Measurements from ENCODE around the gene SRD5A3.

SRD5A3 gene

DNA sequence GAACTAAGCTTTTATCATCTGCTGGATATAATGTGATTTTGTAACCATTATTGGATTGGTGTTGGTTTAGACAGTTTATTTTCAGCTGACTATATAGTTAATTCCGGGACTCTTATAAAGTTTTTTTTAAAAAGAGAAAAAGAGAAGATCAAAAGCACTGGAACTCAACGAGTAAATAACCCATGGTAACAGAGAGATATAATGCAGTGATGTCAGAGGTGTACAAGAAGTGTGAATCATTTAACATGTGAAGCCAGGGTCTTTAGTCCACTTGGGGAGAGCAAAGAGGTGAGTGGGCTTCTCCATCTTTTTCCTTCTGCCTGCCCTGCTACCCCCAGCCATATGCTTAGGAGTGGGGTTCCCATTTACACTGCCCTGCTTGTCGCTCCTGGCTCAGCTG lies 52.9 kb downstream of the SRD5A3 start:
- TF ChIP-seq GATA2 (IDR thresholded peaks at IDR 0.05; ENCODE audit: low read depth, low read length) (no peak), GATA3 (IDR thresholded peaks at IDR 0.05; ENCODE audit: low read depth, low read length) (no peak)

DNA sequence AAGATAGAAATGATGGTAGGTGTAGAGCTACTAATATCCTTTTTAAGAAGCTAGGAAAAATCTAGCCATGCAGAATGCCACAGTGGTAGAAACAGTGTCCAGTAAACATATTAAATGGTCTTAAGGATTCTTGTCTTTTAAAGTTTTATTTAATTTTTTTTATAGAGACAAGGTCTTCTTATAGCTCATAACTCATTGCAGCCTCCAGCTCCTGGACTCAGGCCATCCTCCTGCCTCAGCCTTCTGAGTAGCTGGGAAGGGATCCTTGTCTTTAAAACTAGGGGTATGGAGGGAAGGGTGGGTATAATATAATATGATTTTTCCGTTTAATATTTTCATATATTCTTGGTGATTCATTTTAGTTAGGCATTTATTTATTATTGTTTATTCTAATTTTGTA lies 53.5 kb downstream of the SRD5A3 start:
- TF ChIP-seq GATA3 (IDR thresholded peaks at IDR 0.05; ENCODE audit: low read depth, low read length) (no peak), GATA2 (IDR thresholded peaks at IDR 0.05; ENCODE audit: low read depth, low read length) (no peak)

DNA sequence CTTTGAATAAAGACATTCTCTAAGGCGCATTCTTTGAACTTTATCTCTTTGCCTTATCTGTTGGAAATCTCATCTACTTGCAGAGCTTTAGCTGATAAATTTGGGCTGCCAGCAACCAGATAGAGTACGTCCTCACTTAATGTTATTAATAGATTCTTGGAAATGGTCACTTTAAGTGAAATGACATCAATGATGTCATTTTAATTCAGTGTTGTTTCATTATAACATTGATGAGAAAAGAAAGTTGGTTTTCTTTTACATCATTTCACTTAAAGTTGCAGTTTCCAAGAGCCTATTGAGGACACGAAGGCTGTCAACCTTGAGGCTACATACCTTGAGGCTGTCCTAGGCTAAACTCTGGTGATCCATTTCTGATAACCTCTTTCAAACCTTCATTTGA lies 59.0 kb downstream of the SRD5A3 start:
- TF ChIP-seq GATA3 (IDR thresholded peaks at IDR 0.05; ENCODE audit: low read depth, low read length) (no peak), GATA2 (IDR thresholded peaks at IDR 0.05; ENCODE audit: low read depth, low read length) (no peak)

GRCh38 chr4:55406545-55406944 lies 60.5 kb downstream of the SRD5A3 start:
- no peak for TF ChIP-seq GATA2 (IDR thresholded peaks at IDR 0.05; ENCODE audit: low read depth, low read length)
- no peak for TF ChIP-seq GATA3 (IDR thresholded peaks at IDR 0.05; ENCODE audit: low read depth, low read length)

DNA sequence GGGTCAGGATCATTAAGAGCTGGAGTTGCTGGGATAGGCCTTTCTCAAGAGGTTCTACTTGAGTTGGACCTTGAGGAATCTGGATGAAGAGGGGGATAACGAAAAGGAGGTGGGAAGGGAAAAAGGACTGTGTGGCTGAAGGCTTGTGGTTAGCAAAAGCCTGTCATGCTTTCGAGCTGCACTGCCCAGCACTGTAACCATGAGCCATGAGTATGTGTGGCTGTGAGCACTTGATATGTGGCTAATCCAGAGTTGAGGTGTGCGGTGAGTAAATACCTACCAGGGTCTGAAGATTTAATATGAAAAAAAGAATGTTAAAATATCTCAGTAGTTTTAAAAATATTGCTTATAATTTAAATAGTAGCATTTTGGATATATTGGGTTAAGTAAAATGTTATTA lies 61.1 kb downstream of the SRD5A3 start:
- TF ChIP-seq GATA3 (IDR thresholded peaks at IDR 0.05; ENCODE audit: low read depth, low read length), result no peak
- no peak for TF ChIP-seq GATA2 (IDR thresholded peaks at IDR 0.05; ENCODE audit: low read depth, low read length)

- TF ChIP-seq GATA3 (IDR thresholded peaks at IDR 0.05; ENCODE audit: low read depth, low read length) (no peak), GATA2 (IDR thresholded peaks at IDR 0.05; ENCODE audit: low read depth, low read length) (no peak)
Measured at GRCh38 chr4:55407764-55408163, 61.7 kb downstream of the SRD5A3 start.

DNA sequence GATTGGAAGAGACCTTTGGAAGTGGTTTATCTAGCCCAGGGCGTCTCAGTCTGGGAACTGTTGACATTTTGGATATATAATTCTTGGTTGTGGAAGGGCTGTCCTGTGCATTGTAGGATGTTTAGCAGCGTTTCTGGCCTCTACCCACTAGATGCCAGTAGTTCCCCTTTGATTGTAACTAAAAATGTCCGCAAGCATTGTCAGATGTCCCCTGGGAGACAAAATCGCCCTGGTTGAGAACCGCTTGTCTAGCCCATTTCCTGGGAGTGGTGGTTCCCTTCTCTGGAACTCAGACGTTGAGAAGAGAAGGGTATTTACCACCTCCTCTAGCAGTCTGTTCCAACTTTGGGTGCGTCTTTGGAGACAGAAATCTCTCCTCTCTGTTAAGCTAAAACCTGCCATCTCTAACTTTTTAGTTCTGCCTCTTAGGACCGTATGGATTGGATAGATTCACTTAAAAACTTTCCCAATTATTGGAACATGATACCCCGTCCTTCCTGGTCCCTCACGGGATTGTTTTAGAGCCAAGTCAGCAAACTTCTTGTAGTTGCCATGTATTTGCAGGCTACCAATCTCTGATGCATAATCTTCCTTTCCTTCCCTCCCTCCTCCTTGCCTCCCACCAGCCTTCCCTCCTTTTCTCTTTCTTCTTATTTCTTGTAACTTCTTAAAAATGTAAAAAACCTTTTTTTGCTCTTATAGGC lies 63.6 kb downstream of the SRD5A3 start:
- TF ChIP-seq GATA2 (IDR thresholded peaks at IDR 0.05; ENCODE audit: low read depth, low read length), result no peak
- no peak for TF ChIP-seq GATA3 (IDR thresholded peaks at IDR 0.05; ENCODE audit: low read depth, low read length)

DNA sequence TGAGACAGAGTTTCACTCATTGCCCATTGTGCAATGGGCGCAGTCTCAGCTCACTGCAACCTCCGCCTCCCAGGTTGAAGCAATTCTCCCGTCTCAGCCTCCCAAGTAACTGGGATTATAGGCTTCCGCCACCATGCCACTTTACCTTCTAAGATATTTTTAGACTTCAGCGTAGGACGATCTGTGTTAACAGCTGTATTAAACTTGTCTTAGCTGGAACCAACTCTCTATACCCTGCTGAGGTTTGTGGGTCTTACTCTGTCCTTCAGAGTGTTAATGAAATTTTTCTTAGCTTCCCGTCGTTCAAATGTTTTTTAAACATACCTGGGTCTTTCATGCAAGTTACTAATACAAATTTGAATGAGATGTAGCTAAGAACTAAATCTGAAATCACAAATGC lies 64.4 kb downstream of the SRD5A3 start:
- TF ChIP-seq GATA2 (IDR thresholded peaks at IDR 0.05; ENCODE audit: low read depth, low read length), result no peak
- no peak for TF ChIP-seq GATA3 (IDR thresholded peaks at IDR 0.05; ENCODE audit: low read depth, low read length)

- no peak for TF ChIP-seq GATA2 (IDR thresholded peaks at IDR 0.05; ENCODE audit: low read depth, low read length)
- no peak for TF ChIP-seq GATA3 (IDR thresholded peaks at IDR 0.05; ENCODE audit: low read depth, low read length)
Measured at GRCh38 chr4:55411621-55412020, 65.6 kb downstream of the SRD5A3 start.

- TF ChIP-seq GATA3 (IDR thresholded peaks at IDR 0.05; ENCODE audit: low read depth, low read length) (no peak), GATA2 (IDR thresholded peaks at IDR 0.05; ENCODE audit: low read depth, low read length) (no peak)
Measured at GRCh38 chr4:55416176-55416575, 70.1 kb downstream of the SRD5A3 start.
